Loucy (cell line): ENCODE results near the gene R3HDM1.

Experiments
- H2AFZ ChIP-seq: fragments of 200-600 bp; sonication (generic); 2 replicates; pipeline ENCODE4 v1.6.0; 2016; ENCODE audit warnings: antibody characterized with exemption, mild to moderate bottlenecking, low read length, moderate library complexity
- H3F3A ChIP-seq: fragments of 200-600 bp; 2 replicates; pipeline ENCODE4 v1.6.0; 2016; ENCODE audit warnings: antibody characterized with exemption, low read depth, mild to moderate bottlenecking
- H3K27me3 ChIP-seq: fragments of 200-600 bp; sonication (generic); 2 replicates; pipeline ENCODE4 v1.6.1; 2014; ENCODE audit warnings: low read length, mild to moderate bottlenecking; ENCODE audit not compliant: insufficient read depth, poor library complexity, severe bottlenecking
- H3K36me3 ChIP-seq: fragments of 200-600 bp; sonication (generic); 2 replicates; pipeline ENCODE4 v1.6.1; 2016; ENCODE audit warnings: low read length; ENCODE audit not compliant: insufficient read depth
- H3K4me1 ChIP-seq: fragments of 200-600 bp; sonication (generic); 2 replicates; pipeline ENCODE4 v1.5.1; 2014; ENCODE audit warnings: low read length, mild to moderate bottlenecking; ENCODE audit not compliant: insufficient read depth, poor library complexity, severe bottlenecking
- H3K4me2 ChIP-seq: fragments of 200-600 bp; sonication (generic); 2 replicates; pipeline ENCODE4 v1.6.0; 2014; ENCODE audit warnings: antibody characterized with exemption, low read length, low read depth, mild to moderate bottlenecking; ENCODE audit not compliant: poor library complexity, severe bottlenecking
- H3K4me3 ChIP-seq: fragments of 200-600 bp; sonication (generic); 2 replicates; pipeline ENCODE4 v1.5.1; 2014; ENCODE audit warnings: low read length, mild to moderate bottlenecking, mixed read lengths; ENCODE audit not compliant: poor library complexity, severe bottlenecking
- H3K79me2 ChIP-seq: fragments of 200-600 bp; sonication (generic); 2 replicates; pipeline ENCODE4 v1.6.1; 2014; ENCODE audit warnings: low read length; ENCODE audit not compliant: insufficient read depth
- H3K9ac ChIP-seq: fragments of 200-600 bp; sonication (generic); 2 replicates; pipeline ENCODE4 v1.6.0; 2014; ENCODE audit warnings: mild to moderate bottlenecking, low read depth, low read length, moderate library complexity; ENCODE audit not compliant: poor library complexity, severe bottlenecking
- H3K9me2 ChIP-seq: fragments of 200-600 bp; sonication (generic); replicated peaks from 2 replicates; pipeline ENCODE4 v1.6.1; 2016; ENCODE audit warnings: low read depth, low read length, mixed read lengths
- H3K9me3 ChIP-seq: fragments of 200-600 bp; sonication (generic); 2 replicates; pipeline ENCODE4 v1.6.1; 2014; ENCODE audit warnings: mild to moderate bottlenecking, antibody characterized with exemption, low read length, low read depth; ENCODE audit not compliant: insufficient read depth
- H4K20me1 ChIP-seq: fragments of 200-600 bp; sonication (generic); 2 replicates; pipeline ENCODE4 v1.6.0; 2014; ENCODE audit warnings: antibody characterized with exemption, low read length, mild to moderate bottlenecking; ENCODE audit not compliant: insufficient read depth, poor library complexity, severe bottlenecking
- EZH2phosphoT487 ChIP-seq: fragments of 200-600 bp; IDR thresholded peaks from 2 replicates; pipeline ENCODE4 v1.6.1; 2018; ENCODE audit warnings: antibody characterized with exemption, mild to moderate bottlenecking, moderate library complexity, borderline replicate concordance
- TF ChIP-seq, protein P1 (sequence below): fragments of 200-600 bp; sonication (generic); conservative IDR thresholded peaks from 2 replicates; pipeline ENCODE4 v1.5.1; 2014; ENCODE audit warnings: mild to moderate bottlenecking, antibody characterized with exemption, low read length

Gene R3HDM1

DNA sequence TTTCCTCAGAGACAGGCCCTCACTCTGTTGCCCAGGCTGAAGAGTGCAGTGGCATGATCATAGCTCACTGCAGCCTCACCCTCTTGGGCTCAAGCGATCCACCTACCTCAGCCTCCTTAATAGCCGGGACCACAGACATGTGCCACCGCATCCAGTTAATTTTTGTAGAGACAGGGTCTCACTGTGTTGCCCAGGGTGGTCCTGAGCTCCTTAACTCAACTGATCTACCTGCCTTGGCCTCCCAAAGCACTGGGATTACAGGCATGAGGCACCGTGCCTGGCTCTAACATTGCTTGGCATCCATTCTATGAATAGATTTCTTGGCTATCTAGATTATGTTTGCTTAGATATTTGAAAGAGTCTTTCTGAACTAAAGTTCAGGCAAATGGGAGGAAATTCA lies 21.6 kb downstream of the R3HDM1 start:
- no peaks in the 10 kb centered on the region for H3K9me3 ChIP-seq
- no peaks in the 10 kb centered on the region for H3K27me3 ChIP-seq
- H3K9ac ChIP-seq: no peak overlapping the region
- no peak overlapping the region for H3K4me3 ChIP-seq
- H3K79me2 ChIP-seq: peaks cover 96% of the 10 kb centered on the region
- no peaks in the 10 kb centered on the region for H3K36me3 ChIP-seq
- TF ChIP-seq EZH2phosphoT487: no peak
- TF ChIP-seq, protein P1, sequence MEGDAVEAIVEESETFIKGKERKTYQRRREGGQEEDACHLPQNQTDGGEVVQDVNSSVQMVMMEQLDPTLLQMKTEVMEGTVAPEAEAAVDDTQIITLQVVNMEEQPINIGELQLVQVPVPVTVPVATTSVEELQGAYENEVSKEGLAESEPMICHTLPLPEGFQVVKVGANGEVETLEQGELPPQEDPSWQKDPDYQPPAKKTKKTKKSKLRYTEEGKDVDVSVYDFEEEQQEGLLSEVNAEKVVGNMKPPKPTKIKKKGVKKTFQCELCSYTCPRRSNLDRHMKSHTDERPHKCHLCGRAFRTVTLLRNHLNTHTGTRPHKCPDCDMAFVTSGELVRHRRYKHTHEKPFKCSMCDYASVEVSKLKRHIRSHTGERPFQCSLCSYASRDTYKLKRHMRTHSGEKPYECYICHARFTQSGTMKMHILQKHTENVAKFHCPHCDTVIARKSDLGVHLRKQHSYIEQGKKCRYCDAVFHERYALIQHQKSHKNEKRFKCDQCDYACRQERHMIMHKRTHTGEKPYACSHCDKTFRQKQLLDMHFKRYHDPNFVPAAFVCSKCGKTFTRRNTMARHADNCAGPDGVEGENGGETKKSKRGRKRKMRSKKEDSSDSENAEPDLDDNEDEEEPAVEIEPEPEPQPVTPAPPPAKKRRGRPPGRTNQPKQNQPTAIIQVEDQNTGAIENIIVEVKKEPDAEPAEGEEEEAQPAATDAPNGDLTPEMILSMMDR: no peak
- H2AFZ ChIP-seq: no peak overlapping the region
- H3K4me2 ChIP-seq: no peak overlapping the region
- H4K20me1 ChIP-seq: peaks cover 15% of the 10 kb centered on the region
- H3K4me1 ChIP-seq: no peaks in the 10 kb centered on the region
- H3K9me2 ChIP-seq: no peaks in the 10 kb centered on the region
- no peaks in the 10 kb centered on the region for H3F3A ChIP-seq

DNA sequence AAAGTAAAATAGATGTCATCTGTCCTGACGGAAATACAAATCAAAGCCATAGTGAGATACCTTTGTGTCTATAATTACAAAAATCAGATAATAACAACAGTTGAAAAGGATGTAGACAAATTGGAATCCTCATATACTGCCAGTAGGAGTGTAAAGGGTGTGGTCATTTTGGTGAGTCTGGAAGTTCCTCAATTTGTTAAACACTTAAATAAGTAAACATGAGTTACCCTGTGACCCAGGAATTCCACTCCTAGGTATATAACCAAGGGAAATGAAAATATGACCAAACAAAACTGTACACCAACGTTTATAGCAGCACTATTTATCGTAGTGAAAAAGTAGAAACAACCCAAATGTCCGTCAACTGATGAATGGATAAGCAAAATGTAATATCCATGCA lies 24.0 kb downstream of the R3HDM1 start:
- no peaks in the 10 kb centered on the region for H3K27me3 ChIP-seq
- no peaks in the 10 kb centered on the region for H3F3A ChIP-seq
- H3K79me2 ChIP-seq: peaks cover 96% of the 10 kb centered on the region
- no peak overlapping the region for H3K4me2 ChIP-seq
- peaks cover 16% of the 10 kb centered on the region for H4K20me1 ChIP-seq
- no peak overlapping the region for H3K9ac ChIP-seq
- no peaks in the 10 kb centered on the region; the same call in 1 of the 2 replicates for H3K36me3 ChIP-seq
- TF ChIP-seq, protein P1: no peak
- TF ChIP-seq EZH2phosphoT487: no peak
- no peak overlapping the region for H3K4me3 ChIP-seq
- H3K9me2 ChIP-seq: no peaks in the 10 kb centered on the region
- no peaks in the 10 kb centered on the region for H3K9me3 ChIP-seq
- H2AFZ ChIP-seq: no peak overlapping the region
- no peaks in the 10 kb centered on the region for H3K4me1 ChIP-seq

DNA sequence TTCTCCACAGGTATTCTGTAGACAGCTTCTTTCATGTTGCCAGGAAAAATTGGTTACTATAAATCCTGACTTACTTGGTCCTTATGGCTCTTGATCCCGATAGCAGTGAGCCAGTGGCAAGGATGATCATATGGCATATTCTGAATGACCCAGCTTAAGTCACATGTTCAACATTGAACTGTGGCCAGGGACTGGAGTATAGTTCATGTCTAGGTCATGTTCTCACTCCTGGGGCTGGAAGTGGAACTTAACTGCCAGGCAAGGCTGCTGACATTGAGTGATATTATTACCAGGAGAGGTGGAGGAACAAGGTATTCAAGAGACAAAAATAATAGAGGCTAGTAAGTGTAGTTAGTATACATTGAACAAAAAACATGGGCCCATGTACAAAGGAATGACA lies 26.2 kb downstream of the R3HDM1 start:
- Histone ChIP-seq H3K27me3 (no peaks in the 10 kb centered on the region), H3K9me3 (no peaks in the 10 kb centered on the region), H3F3A (no peaks in the 10 kb centered on the region), H3K79me2 (peaks cover 93% of the 10 kb centered on the region), H4K20me1 (peaks cover 16% of the 10 kb centered on the region), H3K4me2 (no peak overlapping the region), H3K9ac (no peak overlapping the region), H2AFZ (no peak overlapping the region), H3K9me2 (no peaks in the 10 kb centered on the region), H3K36me3 (peaks cover 11% of the 10 kb centered on the region; the same call in 1 of the 2 replicates), H3K4me3 (no peak overlapping the region), H3K4me1 (no peaks in the 10 kb centered on the region)
- no peak for TF ChIP-seq EZH2phosphoT487
- TF ChIP-seq, protein P1: no peak
